Esophagus (tissue), 2 donors: ENCODE data around the gene LRIG1. TPM values are rescaled to one million over a fixed set of nuclear protein-coding genes. Genes with fewer than 3 reads are reported as not detected.

Experiments
- H3K27ac ChIP-seq, 2 donors: one replicate each; pipeline ENCODE4 v1.5.1; 2013; ENCODE audit warnings: low read depth in 2 of 2, mild to moderate bottlenecking in 2 of 2, inconsistent platforms in 1 of 2, low read length in 1 of 2, moderate library complexity in 1 of 2
- H3K27me3 ChIP-seq, 2 donors: one replicate each; pipeline ENCODE4 v1.6.1; 2013; ENCODE audit warnings: low read length in 2 of 2, control low read depth in 1 of 2, mild to moderate bottlenecking in 1 of 2; ENCODE audit not compliant: insufficient read depth in 2 of 2, control insufficient read depth in 1 of 2
- H3K36me3 ChIP-seq, 2 donors: one replicate each; pipeline ENCODE4 v1.6.1; 2013; ENCODE audit warnings: low read length in 1 of 2; ENCODE audit not compliant: control insufficient read depth in 2 of 2, insufficient read depth in 2 of 2
- H3K4me1 ChIP-seq, 2 donors: one replicate each; pipeline ENCODE4 v1.6.1; 2013; ENCODE audit warnings: low read length in 1 of 2; ENCODE audit not compliant: control insufficient read depth in 2 of 2, insufficient read depth in 2 of 2
- H3K4me3 ChIP-seq, 2 donors: one replicate each; pipeline ENCODE4 v1.5.1; 2013; ENCODE audit warnings: low read length in 2 of 2, mild to moderate bottlenecking in 2 of 2, low read depth in 1 of 2, moderate library complexity in 1 of 2
- H3K9me3 ChIP-seq, 2 donors: one replicate each; pipeline ENCODE4 v1.6.1; 2013; ENCODE audit warnings: mild to moderate bottlenecking in 2 of 2, low read depth in 1 of 2, low read length in 1 of 2, moderate library complexity in 1 of 2; ENCODE audit not compliant: control insufficient read depth in 2 of 2, insufficient read depth in 1 of 2
- WGBS, 2 donors: extraction: QIAGEN DNeasy Blood & Tissue Kit; methylation state at CpG; one replicate each; pipeline ENCODE4 v1.1.7; 2013; 5-methylcytosine and 5-hydroxymethylcytosine counted together
- polyA plus RNA-seq, 2 donors: library from polyadenylated mRNA; stranded (reverse); fragments of 200-250 nt; gene quantifications; one replicate each; pipeline ENCODE4 v1.2.3, GENCODE V29; 2013
- donor health status: healthy with polysubstance abuse.
- donor health status: Bipolar disorder and iron deficiency.

LRIG1 gene
- polyA plus RNA-seq, 2 donors, result 6.2 to 11.0 TPM

DNA sequence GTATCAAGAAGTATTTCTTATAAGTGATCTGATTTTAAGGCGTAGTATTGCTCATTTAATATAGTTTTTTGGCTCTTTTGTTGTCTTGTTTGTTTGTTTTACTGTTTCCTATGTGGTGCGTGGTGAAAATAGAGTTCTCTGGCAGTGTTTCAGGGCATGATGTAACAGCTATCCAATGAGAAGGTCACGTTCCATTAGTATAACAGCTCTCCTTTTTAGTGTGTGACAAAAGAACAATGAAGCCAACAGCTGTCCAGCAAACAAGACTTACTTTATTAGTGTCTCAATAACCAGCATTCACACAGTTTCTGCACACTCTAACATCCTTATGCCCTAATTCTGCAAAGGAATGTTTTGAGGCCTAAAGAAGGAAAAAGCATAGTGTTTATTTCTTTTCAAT is 152.1 kb downstream of the LRIG1 start:
- H3K9me3 ChIP-seq, result no peaks in the 10 kb centered on the region
- no peak overlapping the region for H3K27ac ChIP-seq
- no peak overlapping the region for H3K4me3 ChIP-seq
- WGBS, 2 donors, result 75 to 87% methylated on average over 3 of the region's 3 CpGs
- no peaks in the 10 kb centered on the region for H3K4me1 ChIP-seq
- no peaks in the 10 kb centered on the region for H3K36me3 ChIP-seq
- peaks cover 0 to 2% of the 10 kb centered on the region in 2 donors for H3K27me3 ChIP-seq

DNA sequence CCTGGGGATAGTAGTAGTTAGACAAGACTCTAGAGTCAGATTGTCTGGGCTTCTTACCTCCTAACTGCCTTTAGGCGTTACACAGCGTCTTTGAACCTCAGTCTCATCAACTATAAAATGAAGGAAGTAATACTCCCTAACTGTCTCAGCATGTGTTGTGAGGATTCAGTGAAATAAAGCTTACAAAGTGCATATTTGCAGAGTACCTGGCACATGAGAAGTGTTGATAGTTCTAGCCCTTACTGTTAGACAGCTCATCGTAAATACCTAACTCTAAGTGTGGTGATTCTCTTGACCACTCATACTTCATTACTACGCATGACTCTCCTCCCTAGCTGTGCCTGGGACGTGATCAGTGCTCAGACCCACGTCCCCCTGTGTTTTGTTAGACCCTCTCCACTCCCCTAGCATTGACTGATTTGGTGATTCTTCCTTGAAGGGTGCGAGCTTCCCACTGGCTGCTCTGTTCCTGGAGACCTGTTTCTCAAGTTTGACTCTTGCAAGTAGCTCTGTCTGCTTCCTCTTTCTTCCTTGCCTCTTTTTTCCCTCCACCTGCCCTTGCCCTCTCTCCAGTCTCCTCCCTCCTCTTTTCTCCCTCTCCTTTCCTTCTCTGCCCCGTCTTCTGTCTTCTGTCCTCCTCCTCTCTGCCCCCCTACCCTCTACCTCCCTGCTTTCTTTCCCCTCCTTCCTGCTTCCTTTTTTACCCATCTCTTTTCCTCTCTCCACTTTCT is 155.8 kb downstream of the LRIG1 start:
- H3K9me3 ChIP-seq, result no peaks in the 10 kb centered on the region
- H3K27ac ChIP-seq, result no peak overlapping the region
- peaks cover 0 to 2% of the 10 kb centered on the region in 2 donors for H3K27me3 ChIP-seq
- no peaks in the 10 kb centered on the region for H3K4me1 ChIP-seq
- 90% methylated on average over 8 of the region's 8 CpGs for WGBS, 2 donors
- H3K36me3 ChIP-seq, result no peaks in the 10 kb centered on the region
- H3K4me3 ChIP-seq, result no peak overlapping the region

DNA sequence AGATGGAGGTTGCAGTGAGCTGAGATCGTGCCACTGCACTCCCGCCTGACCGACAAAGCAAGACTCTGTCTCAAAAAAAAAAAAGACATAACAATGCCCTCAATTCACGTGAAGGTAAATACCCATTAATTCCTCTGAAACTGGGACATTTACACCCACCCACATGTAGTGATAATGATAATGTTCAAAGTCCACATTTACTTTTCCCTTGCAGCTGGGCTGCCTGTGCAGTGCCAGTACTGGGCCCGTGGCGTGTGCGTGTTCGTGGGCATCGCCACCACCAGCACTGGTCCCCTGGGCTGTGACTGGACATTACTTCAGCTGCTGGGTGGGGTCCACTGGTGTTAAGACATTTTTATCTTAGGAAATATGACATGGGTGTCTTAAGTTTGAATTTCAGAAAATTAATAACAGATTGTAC is 156.4 kb downstream of the LRIG1 start:
- no peaks in the 10 kb centered on the region for H3K4me1 ChIP-seq
- no peak overlapping the region for H3K4me3 ChIP-seq
- WGBS, 2 donors, result 78 to 95% methylated on average over 9 of the region's 9 CpGs
- H3K27me3 ChIP-seq, result peaks cover 0 to 2% of the 10 kb centered on the region in 2 donors
- H3K36me3 ChIP-seq, result no peaks in the 10 kb centered on the region
- H3K9me3 ChIP-seq, result no peaks in the 10 kb centered on the region
- no peak overlapping the region for H3K27ac ChIP-seq

DNA sequence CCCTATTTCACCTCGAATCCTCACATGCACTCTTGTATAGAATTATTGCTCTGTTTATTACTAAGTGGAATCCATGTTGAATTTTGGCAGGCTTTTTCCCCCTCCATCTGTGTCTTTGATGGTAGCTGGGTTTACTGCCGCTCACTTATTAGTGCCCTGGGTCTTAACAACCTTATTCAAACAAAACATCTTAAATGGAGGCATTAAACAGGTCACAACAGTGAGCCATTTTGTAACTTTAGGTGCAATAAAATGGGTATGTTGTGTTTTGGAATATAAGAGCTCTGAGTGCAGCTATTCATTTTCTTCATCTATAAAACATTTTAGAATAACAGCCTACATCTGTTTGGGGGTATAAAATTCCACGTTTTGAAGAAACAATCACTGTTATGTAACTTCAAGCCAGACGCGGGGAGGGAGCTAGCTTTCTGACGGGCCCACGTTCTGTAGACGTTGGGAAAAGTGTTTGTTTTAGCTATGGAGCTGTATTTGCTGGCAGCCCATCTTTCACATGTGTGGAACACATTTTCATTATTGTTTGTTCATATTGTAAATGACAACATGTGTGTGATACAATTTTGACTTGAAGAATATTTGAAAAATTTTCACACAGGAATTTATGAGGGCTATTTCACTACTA is 158.0 kb downstream of the LRIG1 start:
- peaks cover 0 to 2% of the 10 kb centered on the region in 2 donors for H3K27me3 ChIP-seq

DNA sequence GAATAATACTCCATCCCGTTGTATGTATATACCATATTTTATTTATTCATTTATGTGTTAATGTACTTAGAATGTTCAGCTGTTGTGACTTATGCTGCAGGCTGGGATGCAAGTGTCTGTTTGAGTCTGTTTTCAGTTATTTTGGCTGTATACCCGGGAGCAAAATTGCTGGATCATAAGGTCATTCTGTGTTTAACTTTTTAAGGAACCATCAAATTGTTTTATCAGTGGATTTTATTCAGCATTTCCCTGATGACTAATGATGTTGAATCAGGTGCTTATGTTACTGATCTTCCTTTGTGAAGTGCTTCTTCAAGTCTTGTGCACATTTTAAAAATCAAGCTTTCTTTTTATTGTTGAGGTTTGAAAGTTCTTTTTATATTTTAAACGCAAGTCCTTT is 161.9 kb downstream of the LRIG1 start:
- H3K4me3 ChIP-seq, result no peak overlapping the region
- no peaks in the 10 kb centered on the region for H3K27me3 ChIP-seq
- no peaks in the 10 kb centered on the region for H3K4me1 ChIP-seq
- 72 to 79% methylated on average over 3 of the region's 3 CpGs for WGBS, 2 donors
- no peak overlapping the region for H3K27ac ChIP-seq
- no peaks in the 10 kb centered on the region for H3K9me3 ChIP-seq
- H3K36me3 ChIP-seq, result no peaks in the 10 kb centered on the region

More for the DNA sequence above, 158.0 kb downstream of the LRIG1 start:
- 77 to 81% methylated on average over 8 of the region's 8 CpGs for WGBS, 2 donors
- no peaks in the 10 kb centered on the region for H3K9me3 ChIP-seq
- no peak overlapping the region for H3K27ac ChIP-seq
- no peaks in the 10 kb centered on the region for H3K36me3 ChIP-seq
- H3K4me1 ChIP-seq, result no peaks in the 10 kb centered on the region
- no peak overlapping the region for H3K4me3 ChIP-seq

DNA sequence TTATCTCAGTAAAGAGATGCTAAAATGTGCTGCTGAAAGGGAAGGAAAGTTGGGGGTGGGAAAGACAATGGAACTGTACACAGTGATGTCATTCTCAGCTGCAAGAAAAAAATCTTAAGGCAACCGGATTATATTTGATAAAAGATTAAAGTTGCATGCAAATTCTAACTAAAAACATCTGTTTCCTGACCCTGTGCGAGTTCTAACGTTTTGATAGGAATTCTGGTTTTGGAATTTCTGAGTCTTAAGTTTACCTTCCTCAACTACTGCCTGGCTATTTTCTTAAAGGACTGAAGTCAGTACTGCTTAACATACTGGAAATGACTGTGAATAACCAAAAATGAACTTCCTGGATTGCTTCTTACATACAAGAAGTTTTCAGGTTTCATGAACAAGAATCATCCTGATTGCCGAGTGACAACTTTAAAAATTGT is 164.5 kb downstream of the LRIG1 start:
- Histone ChIP-seq H3K4me1 (no peaks in the 10 kb centered on the region), H3K27ac (no peak overlapping the region), H3K36me3 (no peaks in the 10 kb centered on the region), H3K9me3 (no peaks in the 10 kb centered on the region), H3K4me3 (no peak overlapping the region), H3K27me3 (no peaks in the 10 kb centered on the region)
- WGBS, 2 donors, result 32% methylated on average over 4 of the region's 4 CpGs

DNA sequence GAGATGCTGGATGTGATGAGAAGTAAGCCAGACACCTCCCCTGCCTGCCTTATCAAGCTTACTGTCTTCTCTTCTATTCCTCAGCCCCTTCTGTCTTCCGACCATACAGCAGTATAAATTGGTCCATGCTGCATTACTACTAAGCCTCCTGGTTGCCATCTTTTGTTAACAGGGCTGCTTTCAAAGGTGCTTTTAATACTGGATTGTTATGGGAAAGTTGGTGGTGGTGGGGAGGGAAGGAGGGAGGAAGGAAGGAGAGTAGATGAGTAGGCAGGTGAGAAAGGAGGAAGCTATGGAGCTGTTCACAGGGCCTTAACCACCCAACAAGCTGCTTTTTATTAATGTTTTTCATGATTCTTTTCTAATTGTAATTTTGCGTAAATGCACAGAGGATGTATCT is 165.2 kb downstream of the LRIG1 start:
- Histone ChIP-seq H3K9me3 (no peaks in the 10 kb centered on the region), H3K27me3 (no peaks in the 10 kb centered on the region), H3K36me3 (no peaks in the 10 kb centered on the region), H3K4me3 (no peak overlapping the region), H3K27ac (no peak overlapping the region), H3K4me1 (no peaks in the 10 kb centered on the region)
- WGBS, 2 donors, result 97 to 98% methylated on average over 2 of the region's 2 CpGs
